Lung microvascular endothelial cell (primary cell): ENCODE measurements around the gene ABHD15. TPM values are rescaled to one million over a fixed set of nuclear protein-coding genes. Genes with fewer than 3 reads are reported as not detected.

Experiments
- DNase-seq, 2 donors: peaks; one replicate each; pipeline versions ENCODE4 v3.0.0 to v3.0.0-alpha.2; 2010; ENCODE audit warnings: low read depth in 2 of 2
- total RNA-seq: library from RNA; depleted of rRNA; stranded (reverse); fragments of >200 nt; gene quantifications from 2 replicates; pipeline ENCODE4 v1.2.1, GENCODE V29; 2014

ABHD15 gene
- 3.7 and 4.2 TPM in 2 replicates for total RNA-seq

GRCh38 chr17:29566473-29567303 is at the start of gene ABHD15:
Gene ABHD15, minus strand, starts transcription at chr17:29567037. Its CDS starts 71 bp downstream, at chr17:29566966.
- DNase-seq = peak; percentile 75 to 78

GRCh38 chr17:29615492-29616299 is 48.9 kb upstream of the ABHD15 start:
- peak; percentile 87 to 90 for DNase-seq

DNA sequence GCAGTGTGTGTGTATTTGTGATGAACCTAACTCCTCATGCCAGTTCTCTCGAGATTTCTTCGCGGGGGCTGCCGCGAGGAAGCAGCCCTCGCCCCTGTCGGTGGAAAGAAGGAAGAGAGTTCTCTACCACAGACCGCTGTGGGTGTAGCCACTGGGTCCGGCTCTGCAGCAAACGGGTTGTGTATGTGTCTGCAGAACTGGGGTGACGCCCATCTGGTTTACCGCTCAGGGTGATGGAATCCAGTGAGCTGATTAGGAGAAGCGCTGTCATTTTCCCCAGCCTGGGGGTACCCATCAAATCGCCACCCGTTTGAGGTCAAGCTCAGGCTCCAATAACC is 48.2 kb upstream of the ABHD15 start:
- DNase-seq = no peak

DNA sequence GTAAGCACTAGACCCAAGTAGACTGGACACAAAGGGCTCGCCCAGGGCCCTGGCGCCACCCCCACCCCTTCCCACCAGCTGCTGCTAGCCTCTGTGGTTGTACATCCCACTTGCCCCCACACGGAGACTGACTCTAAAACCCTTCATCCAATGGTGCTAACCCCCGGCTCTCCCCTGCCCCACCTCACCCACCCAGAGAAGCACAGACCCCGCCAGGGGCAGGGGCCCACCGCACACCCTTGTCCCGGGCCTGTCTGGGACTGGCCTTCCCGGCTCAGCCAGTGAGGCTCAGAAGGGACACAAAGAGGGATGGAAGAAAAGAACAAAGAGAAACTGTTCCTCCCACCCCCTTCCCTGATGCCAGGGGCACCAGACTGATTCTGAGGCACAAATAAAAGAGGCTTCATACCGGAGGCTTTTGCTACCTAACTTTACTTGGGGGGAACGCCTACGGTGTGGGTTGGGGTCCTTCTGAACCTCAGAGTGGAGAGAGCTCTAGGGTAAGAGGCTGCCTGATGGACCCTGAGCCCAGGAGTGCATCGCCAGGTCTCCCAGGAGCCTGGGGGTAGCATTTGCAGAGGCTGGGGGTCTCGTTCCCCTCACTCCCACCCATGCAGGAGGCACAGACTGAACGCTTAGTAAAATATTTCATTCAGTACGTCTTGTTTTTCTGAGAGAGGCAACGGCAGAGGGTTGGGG is 47.7 kb upstream of the ABHD15 start:
- no peak for DNase-seq

DNA sequence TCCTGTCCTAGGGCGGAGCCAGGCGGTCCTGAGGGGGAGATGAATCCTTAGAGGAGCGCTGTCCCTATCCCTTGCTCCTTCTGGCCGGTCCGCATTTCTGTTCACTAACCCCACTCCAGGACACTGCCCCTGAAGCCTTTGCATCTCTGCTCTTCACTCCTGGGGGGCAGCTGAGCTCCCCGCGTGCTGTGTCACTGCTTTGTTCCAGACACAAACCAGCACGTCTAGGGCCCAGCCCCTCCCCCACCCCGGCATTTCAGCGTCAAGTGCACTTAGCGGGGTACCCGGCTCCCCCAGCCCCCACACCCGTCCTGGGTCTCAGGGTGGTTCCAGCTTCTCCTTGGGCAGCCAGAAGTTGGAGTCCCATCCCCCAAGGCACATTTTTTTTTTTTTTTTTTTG is 47.0 kb upstream of the ABHD15 start:
- no peak for DNase-seq

GRCh38 chr17:29613352-29613837 is 46.6 kb upstream of the ABHD15 start:
- peak; percentile 92 for DNase-seq

DNA sequence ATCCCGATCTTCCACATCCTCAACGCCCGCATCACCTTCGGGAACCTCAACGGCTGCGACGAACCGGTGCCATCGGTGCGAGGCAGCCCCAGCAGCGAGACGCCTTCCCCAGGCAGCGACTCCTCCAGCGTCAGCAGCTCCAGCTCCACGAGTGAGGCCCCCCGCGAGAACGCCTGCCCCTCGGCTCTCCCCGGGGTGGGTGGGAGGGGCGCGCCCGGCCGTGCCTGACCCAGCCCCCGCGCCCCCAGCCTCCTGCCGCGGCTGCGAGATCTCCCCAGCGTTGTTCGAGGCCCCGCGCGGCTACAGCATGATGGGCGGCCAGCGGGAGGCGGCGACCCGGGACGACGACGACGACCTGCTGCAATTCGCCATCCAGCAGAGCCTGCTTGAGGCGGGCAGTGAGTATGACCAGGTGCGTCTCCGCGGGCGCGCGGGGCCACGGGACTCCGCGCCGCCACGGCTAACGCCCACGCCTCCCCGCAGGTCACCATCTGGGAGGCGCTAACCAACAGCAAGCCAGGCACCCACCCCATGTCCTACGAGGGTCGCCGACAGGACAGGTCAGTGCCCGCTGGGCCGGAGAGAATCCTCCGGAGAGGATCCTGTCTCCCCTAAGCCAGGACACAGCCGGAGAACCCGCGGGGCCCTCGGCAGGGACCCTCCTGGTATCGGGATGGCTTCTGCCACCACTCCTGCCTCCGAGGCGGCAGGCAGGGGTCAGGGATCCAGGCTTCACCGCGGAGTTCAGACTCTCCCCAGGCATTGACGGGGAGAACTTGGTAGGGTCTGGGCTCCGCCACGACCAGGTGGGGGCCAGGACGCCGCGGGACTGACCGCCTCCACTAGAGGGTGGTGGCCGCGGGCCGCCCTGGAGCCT is 45.8 kb upstream of the ABHD15 start:
- DNase-seq = no peak

GRCh38 chr17:29612094-29612403 is 45.2 kb upstream of the ABHD15 start:
- no peak for DNase-seq

DNA sequence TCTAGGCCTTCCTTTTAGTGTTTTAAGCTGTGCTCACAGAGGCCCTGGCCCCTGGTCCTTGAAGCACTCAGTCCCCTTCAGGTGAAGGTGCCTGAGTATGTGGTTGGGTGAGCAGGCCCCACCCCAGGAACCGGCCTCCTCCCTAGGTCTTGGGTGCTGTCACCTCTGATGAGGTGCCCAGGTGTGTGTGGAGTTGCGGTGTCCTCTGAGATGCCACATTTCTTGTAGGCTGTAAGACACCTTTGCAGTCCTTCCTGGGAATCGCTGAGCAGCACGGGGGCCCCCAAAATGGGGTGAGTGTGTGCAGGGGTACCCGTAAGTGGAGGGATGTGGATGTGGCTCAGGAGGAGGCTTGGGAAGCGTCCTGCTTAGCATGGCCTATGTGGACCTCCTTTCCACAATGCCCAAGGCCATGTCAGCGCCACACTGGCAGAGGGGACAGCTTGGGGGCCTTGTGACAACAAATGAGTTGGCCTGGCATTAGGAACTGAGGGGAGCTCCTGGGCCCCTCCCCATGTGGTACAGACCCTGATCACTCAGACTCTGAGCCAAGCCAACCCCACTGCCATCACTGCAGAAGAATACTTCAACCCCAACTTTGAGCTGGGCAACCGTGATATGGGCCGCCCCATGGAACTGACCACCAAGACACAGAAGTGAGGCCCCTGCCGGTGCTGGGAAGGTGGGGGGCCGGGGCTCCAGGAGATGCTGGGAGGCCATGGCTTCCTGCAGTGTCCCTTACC is 44.7 kb upstream of the ABHD15 start:
- DNase-seq = no peak

DNA sequence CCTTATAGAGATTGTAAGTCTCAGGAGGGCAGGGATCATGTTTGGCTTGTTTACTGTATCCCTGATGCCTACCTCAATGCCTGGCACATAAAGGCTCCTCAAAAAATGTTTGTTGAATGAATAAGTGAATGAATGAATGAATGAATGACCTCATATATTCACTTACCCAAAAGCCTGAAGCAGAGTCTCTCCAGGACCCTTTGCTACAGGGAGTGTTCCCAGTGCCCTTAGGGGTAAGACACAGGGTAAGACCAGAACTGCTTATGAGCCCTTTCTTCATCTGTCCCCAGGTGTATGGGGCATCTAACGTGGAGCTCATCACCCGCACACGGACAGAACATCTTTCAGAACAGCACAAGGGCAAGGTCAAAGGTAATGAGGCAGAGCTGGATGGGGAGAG is 43.6 kb upstream of the ABHD15 start:
- no peak for DNase-seq

- no peak for DNase-seq
These were observed 42.1 kb upstream of the ABHD15 start for GRCh38 chr17:29608986-29609385.

DNA sequence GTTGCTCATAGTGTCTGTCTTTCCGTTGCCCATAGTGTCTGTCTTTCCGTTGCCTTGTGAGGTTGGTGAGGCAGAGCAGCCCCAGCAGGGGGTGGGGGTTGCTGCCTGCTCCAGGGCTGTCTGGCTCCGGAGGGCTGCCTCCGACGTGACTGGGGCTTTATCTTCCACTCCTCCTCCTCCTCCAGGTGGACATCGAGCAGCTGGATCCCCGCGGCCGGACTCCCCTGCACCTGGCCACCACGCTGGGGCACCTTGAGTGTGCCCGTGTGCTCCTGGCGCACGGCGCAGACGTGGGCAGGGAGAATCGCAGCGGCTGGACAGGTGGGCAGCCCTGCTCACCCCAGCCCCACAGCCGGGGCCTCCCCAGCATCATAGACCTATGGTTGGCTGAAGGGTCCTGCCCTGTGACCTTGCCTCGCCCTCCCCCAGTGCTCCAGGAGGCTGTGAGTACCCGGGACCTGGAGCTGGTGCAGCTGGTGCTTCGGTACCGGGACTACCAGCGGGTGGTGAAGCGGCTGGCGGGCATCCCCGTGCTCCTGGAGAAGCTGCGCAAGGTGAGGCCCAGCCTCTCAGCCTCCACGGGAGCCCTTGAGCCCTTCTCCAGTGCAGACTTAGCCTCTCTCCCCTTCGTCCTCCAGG is 40.8 kb upstream of the ABHD15 start:
- no peak for DNase-seq

DNA sequence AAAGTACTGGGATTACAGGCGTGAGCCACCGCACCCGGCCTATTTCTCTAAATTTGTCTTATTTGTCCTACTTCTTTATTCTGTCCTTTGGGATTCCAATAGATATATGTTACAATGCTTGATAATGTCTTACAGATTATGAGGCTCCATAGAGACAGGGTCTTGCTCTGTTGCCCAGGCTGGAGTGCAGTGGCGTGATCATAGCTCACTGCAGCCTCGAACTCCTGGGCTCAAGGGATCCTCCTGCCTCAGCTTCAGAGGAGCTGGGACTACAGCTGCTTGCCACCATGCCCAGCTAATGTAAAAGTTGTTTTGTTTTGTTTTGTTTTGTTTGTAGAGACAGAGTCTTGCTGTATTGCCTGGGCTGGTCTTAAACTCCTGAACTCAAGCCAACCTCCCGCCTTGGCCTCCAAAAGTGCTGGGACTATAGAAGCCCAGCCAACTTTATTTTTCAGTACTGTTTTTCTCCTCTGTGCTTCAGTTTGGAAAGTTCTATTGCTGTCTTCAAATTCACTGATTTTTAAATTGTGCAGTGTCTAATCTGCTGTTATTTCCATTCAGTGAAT is 36.4 kb upstream of the ABHD15 start:
- no peak for DNase-seq

DNA sequence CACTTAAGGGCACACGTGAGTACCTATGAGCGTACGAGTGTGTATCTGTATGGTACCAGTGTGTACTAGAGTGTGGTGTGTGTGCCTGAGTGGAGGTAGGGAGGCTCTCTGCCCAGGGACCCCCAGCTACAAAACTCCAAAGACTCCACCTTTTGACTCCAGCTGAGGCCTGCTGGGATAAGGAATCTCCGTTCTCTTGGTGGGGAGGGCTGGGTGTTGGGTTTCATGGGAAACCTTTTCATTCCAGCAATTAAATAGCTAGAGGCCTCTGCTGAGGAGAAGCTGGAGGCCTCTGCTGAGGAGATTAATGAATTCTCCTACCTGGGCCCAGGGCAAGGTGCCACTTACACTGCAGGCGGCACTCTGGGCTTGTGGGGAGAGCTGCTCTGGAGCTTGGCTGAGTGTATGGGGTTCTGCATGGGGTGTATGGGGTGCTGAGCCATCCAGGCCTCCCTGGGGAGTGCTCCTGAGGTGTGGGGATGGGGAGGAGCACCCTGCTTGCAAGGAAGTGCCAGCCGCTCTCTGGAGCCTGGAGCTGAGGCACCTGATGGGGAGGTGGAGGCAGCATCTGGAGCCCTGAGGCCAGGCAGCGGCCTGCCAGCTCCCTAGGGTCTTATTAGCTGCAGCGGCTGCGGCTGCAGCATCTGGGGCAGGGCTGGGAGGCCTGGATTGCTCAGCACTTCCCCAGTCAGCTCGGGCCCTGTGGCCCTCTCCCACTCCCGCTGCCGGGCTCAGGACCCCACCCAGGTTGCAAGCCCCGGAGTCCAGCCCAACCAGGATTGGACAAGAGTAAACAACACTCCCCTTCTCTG is 30.7 kb upstream of the ABHD15 start:
- DNase-seq = no peak

DNA sequence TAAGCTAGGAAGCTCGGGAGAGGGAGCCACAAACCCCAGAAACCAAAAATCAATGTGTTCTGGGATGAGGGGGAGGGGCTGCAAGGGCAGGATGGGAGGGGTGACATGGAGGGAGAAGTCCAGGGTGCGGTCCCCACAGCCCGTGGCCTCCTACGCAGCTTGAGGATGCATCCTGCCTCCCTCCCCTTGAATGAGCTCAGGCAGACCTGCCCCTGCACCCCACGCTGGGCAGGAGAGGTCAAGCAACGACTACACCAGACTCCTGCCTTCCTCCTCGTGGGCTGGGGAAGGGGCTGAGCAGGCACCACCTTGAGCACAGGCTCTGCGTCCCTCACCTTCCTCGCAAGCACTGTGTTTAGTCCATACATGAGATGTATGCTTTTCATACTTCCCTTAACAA is 30.0 kb upstream of the ABHD15 start:
- no peak for DNase-seq

- DNase-seq = no peak
These were observed 29.3 kb upstream of the ABHD15 start for GRCh38 chr17:29595943-29596774.

GRCh38 chr17:29595107-29595942 is 28.5 kb upstream of the ABHD15 start:
- no peak for DNase-seq
